GM13977 (cell line): ENCODE data around the gene PTGER4.
"Not testable (repeated sequence)": the region's sequence is repeated elsewhere in the genome, so short reads cannot be mapped to it uniquely, and the experiment has no call there.

Experiments
- DNase-seq: peaks from one replicate; pipeline ENCODE4 v3.0.0; 2012; ENCODE audit warnings: low spot score
- CTCF ChIP-seq: IDR thresholded peaks from 2 replicates; pipeline ENCODE4 v1.5.1; 2012; ENCODE audit warnings: mild to moderate bottlenecking, control low read depth; ENCODE audit not compliant: insufficient read depth; ENCODE audit errors: extremely low read depth, missing control alignments
- in situ Hi-C: fragments of 300-500 bp; cut with MboI; formaldehyde crosslinking; loops from one replicate; pipeline ENCODE4 v1.12.0; 2022; ENCODE audit warnings: low sequenced_read_pairs, low pct_unique_long_range_greater_than_20kb, mixed read lengths, inconsistent platforms; ENCODE audit not compliant: unreplicated experiment

Gene PTGER4

GRCh38 chr5:40688996-40689395 lies 9.3 kb downstream of the PTGER4 start:
- no peak for DNase-seq
- no peak for TF ChIP-seq CTCF
- in situ Hi-C loops, result loop anchor here (10.0 to 25.0 kb wide), 2 partner anchors 734 to 977 kb away; no protein-coding TSS in a partner anchor

- TF ChIP-seq CTCF, result no peak
- in situ Hi-C loops, result loop anchor here (10.0 to 25.0 kb wide), 2 partner anchors 735 to 977 kb away; no protein-coding TSS in a partner anchor
- DNase-seq, result no peak
Measured at GRCh38 chr5:40689438-40689837, 9.7 kb downstream of the PTGER4 start.

- in situ Hi-C loops, result loop anchor here (25.0 kb wide), 1 partner anchor 978 kb away; no protein-coding TSS in a partner anchor
- no peak for TF ChIP-seq CTCF
- DNase-seq, result no peak
Measured at GRCh38 chr5:40690267-40690666, 10.6 kb downstream of the PTGER4 start.

GRCh38 chr5:40691894-40692293 lies 12.2 kb downstream of the PTGER4 start:
- DNase-seq, result no peak
- no peak for TF ChIP-seq CTCF
- in situ Hi-C loops, result loop anchor here (25.0 kb wide), 1 partner anchor 980 kb away; no protein-coding TSS in a partner anchor

GRCh38 chr5:40694433-40694832 lies 14.7 kb downstream of the PTGER4 start:
- TF ChIP-seq CTCF, result no peak
- in situ Hi-C loops, result loop anchor here (25.0 kb wide), 1 partner anchor 982 kb away; no protein-coding TSS in a partner anchor
- no peak for DNase-seq

- TF ChIP-seq CTCF, result no peak
- in situ Hi-C loops, result no loop called here
- DNase-seq, result no peak
Measured at GRCh38 chr5:40700116-40700782, 20.5 kb downstream of the PTGER4 start.

- in situ Hi-C loops, DNase-seq: not testable (repeated sequence)
Measured at GRCh38 chr5:40702027-40702426, 22.3 kb downstream of the PTGER4 start.

GRCh38 chr5:40705484-40705883 lies 25.8 kb downstream of the PTGER4 start:
- in situ Hi-C loops, result not testable (repeated sequence)

GRCh38 chr5:40710575-40710974 lies 30.9 kb downstream of the PTGER4 start:
- in situ Hi-C loops, DNase-seq: not testable (repeated sequence)

More at GRCh38 chr5:40705484-40705883, 25.8 kb downstream of the PTGER4 start:
- not testable (repeated sequence) for DNase-seq
